ENCODE data around the gene TENT4A. TPM values are rescaled to one million over a fixed set of nuclear protein-coding genes. Genes with fewer than 3 reads are reported as not detected.

The TENT4A gene
- total RNA-seq, 1 experiment from 2014 or later = 29.6 TPM

DNA sequence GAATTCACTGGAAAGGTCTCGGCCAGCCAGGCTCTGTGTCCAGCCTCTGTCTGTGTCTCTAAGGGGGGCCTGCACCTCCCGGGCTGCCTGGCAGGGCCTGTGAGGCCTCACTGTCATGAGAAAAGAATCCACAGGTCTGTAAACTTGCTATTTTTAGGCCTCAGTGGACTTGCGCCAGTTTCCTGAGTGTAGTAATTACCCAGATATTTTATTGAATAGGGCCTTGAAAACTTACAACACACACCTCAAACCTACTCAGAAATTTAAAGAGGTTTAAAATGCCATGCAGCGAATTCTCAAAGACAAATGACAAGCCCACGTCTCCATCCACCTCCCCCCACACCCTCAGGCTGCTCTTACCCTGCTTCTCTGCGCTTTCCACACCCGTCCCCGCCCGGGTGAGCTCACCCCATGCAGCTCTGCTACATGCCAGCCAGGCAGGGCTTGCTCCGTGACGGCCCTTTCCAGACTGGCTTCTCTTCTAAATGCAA, 8.8 kb upstream of the TENT4A start:
- no peaks in the 10 kb centered on the region for H3K4me1 ChIP-seq (ENCODE audit: control insufficient read depth, insufficient read depth, low read length)
- no peak for TF ChIP-seq POLR2AphosphoS5 (IDR thresholded peaks at IDR 0.05; ENCODE audit: low read depth, low read length)
- TF ChIP-seq, protein P1, sequence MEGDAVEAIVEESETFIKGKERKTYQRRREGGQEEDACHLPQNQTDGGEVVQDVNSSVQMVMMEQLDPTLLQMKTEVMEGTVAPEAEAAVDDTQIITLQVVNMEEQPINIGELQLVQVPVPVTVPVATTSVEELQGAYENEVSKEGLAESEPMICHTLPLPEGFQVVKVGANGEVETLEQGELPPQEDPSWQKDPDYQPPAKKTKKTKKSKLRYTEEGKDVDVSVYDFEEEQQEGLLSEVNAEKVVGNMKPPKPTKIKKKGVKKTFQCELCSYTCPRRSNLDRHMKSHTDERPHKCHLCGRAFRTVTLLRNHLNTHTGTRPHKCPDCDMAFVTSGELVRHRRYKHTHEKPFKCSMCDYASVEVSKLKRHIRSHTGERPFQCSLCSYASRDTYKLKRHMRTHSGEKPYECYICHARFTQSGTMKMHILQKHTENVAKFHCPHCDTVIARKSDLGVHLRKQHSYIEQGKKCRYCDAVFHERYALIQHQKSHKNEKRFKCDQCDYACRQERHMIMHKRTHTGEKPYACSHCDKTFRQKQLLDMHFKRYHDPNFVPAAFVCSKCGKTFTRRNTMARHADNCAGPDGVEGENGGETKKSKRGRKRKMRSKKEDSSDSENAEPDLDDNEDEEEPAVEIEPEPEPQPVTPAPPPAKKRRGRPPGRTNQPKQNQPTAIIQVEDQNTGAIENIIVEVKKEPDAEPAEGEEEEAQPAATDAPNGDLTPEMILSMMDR (IDR thresholded peaks at IDR 0.05) = no peak
- no peak for TF ChIP-seq TCF7L2 (IDR thresholded peaks at IDR 0.05; ENCODE audit: low read depth, low read length)
- no peak for TF ChIP-seq SIN3A (IDR thresholded peaks at IDR 0.05; ENCODE audit: borderline replicate concordance, insufficient read depth, low read depth, low read length)
- TF ChIP-seq, protein P2, sequence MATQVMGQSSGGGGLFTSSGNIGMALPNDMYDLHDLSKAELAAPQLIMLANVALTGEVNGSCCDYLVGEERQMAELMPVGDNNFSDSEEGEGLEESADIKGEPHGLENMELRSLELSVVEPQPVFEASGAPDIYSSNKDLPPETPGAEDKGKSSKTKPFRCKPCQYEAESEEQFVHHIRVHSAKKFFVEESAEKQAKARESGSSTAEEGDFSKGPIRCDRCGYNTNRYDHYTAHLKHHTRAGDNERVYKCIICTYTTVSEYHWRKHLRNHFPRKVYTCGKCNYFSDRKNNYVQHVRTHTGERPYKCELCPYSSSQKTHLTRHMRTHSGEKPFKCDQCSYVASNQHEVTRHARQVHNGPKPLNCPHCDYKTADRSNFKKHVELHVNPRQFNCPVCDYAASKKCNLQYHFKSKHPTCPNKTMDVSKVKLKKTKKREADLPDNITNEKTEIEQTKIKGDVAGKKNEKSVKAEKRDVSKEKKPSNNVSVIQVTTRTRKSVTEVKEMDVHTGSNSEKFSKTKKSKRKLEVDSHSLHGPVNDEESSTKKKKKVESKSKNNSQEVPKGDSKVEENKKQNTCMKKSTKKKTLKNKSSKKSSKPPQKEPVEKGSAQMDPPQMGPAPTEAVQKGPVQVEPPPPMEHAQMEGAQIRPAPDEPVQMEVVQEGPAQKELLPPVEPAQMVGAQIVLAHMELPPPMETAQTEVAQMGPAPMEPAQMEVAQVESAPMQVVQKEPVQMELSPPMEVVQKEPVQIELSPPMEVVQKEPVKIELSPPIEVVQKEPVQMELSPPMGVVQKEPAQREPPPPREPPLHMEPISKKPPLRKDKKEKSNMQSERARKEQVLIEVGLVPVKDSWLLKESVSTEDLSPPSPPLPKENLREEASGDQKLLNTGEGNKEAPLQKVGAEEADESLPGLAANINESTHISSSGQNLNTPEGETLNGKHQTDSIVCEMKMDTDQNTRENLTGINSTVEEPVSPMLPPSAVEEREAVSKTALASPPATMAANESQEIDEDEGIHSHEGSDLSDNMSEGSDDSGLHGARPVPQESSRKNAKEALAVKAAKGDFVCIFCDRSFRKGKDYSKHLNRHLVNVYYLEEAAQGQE (IDR thresholded peaks at IDR 0.05; ENCODE audit: insufficient read depth in 1 of 2, low read depth in 2 of 2, low read length in 1 of 2) = no peak
- H3K4me3 ChIP-seq (ENCODE audit: low read depth in 2 of 2, low read length in 2 of 2) = no peak overlapping the region
- DNase-seq (ENCODE audit: low read depth, low spot score) (peak; percentile 36), ATAC-seq (peak; percentile 62; the same call in 1 of the 2 replicates)
- ChIA-PET POLR2A (no interaction called here), CTCF (no interaction called here)
- no peaks in the 10 kb centered on the region for H3K36me3 ChIP-seq (ENCODE audit: control insufficient read depth, insufficient read depth, low read length)
- no peaks in the 10 kb centered on the region for H3K9me3 ChIP-seq (ENCODE audit: control insufficient read depth, insufficient read depth, low read depth, low read length)
- no peaks in the 10 kb centered on the region for H3K27me3 ChIP-seq (ENCODE audit: control insufficient read depth, insufficient read depth, low read length)
- intact Hi-C loops (cut with micrococcal nuclease; ENCODE audit: unreplicated experiment) = no loop called here
- no TSS peak for BruUV-seq (replicated peaks)
- in situ Hi-C loops (cut with HindIII; ENCODE audit: low pct_unique_long_range_greater_than_20kb, low sequenced_read_pairs) = no loop called here
- no peak overlapping the region for H3K27ac ChIP-seq (ENCODE audit: low read length)

DNA sequence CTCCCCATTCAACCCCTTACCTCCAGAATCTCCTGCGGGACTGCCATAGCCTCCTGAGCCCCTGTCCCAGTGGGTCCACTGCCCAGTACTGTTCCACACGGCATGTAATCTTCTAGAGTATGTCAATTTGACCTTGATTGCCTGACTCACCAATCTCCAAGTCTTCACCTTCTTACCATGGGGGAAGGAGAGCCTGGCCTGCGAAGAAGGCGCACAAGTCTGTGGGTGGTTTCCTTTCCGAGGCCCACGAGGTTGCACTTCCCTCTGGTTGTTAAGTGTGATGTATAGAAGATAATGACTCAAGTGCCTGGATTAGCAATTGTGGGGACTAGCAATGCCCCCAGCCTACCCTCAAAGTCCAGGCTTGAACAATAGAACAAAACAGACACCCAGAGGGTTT, 8.1 kb upstream of the TENT4A start:
- in situ Hi-C loops (cut with HindIII; ENCODE audit: low pct_unique_long_range_greater_than_20kb, low sequenced_read_pairs) = no loop called here
- no TSS peak for BruUV-seq (replicated peaks)
- Histone ChIP-seq H3K36me3 (ENCODE audit: control insufficient read depth, insufficient read depth, low read length) (no peaks in the 10 kb centered on the region), H3K4me1 (ENCODE audit: control insufficient read depth, insufficient read depth, low read length) (peaks cover 2% of the 10 kb centered on the region; the same call in 1 of the 2 replicates), H3K27ac (ENCODE audit: low read length) (no peak overlapping the region), H3K9me3 (ENCODE audit: control insufficient read depth, insufficient read depth, low read depth, low read length) (no peaks in the 10 kb centered on the region), H3K4me3 (ENCODE audit: low read depth in 2 of 2, low read length in 2 of 2) (no peak overlapping the region), H3K27me3 (ENCODE audit: control insufficient read depth, insufficient read depth, low read length) (no peaks in the 10 kb centered on the region)
- intact Hi-C loops (cut with micrococcal nuclease; ENCODE audit: unreplicated experiment) = no loop called here
- POLR2A ChIA-PET = no interaction called here
- ATAC-seq (no peak), DNase-seq (ENCODE audit: low read depth, low spot score) (no peak)
- CTCF ChIA-PET = no interaction called here
- TF ChIP-seq POLR2AphosphoS5 (IDR thresholded peaks at IDR 0.05; ENCODE audit: low read depth, low read length) (no peak), TCF7L2 (IDR thresholded peaks at IDR 0.05; ENCODE audit: low read depth, low read length) (no peak), SIN3A (IDR thresholded peaks at IDR 0.05; ENCODE audit: borderline replicate concordance, insufficient read depth, low read depth, low read length) (no peak)
- TF ChIP-seq, protein P1 (IDR thresholded peaks at IDR 0.05) = no peak
- TF ChIP-seq, protein P2 (IDR thresholded peaks at IDR 0.05; ENCODE audit: insufficient read depth in 1 of 2, low read depth in 2 of 2, low read length in 1 of 2) = no peak
